ENCODE measurements around the gene PHF23.

PHF23 gene

GRCh38 chr17:7214300-7215135 is 24.7 kb downstream of the PHF23 start:
- Mint-ChIP-seq H3K27ac (peak overlapping the region; percentile 89 to 96 (median 95)), H3K4me1 (peaks cover 70% of the 10 kb centered on the region), H3K36me3 (ENCODE audit: low read depth) (peaks cover 5% of the 10 kb centered on the region), H3K27me3 (ENCODE audit: low read depth) (peaks cover 4% of the 10 kb centered on the region), H3K9me3 (no peaks in the 10 kb centered on the region), H3K4me3 (peak overlapping the region; percentile 86 to 90 (median 89))
- TF ChIP-seq CTCF (IDR thresholded peaks at IDR 0.05; ENCODE audit: unreplicated experiment in 3 of 3), result peak; percentile 49 to 67 (median 54)

- peaks cover 5% of the 10 kb centered on the region for H3K36me3 Mint-ChIP-seq (ENCODE audit: low read depth)
- peaks cover 3% of the 10 kb centered on the region for H3K27me3 Mint-ChIP-seq (ENCODE audit: low read depth)
- H3K4me3 Mint-ChIP-seq, result peak overlapping the region; percentile 86 to 90 (median 89)
- peak overlapping the region; percentile 89 to 96 (median 95) for H3K27ac Mint-ChIP-seq
- H3K4me1 Mint-ChIP-seq, result peaks cover 64% of the 10 kb centered on the region
- TF ChIP-seq CTCF (IDR thresholded peaks at IDR 0.05; ENCODE audit: unreplicated experiment in 3 of 3), result peak; percentile 76 to 80 (median 78)
- H3K9me3 Mint-ChIP-seq, result no peaks in the 10 kb centered on the region
Measured at GRCh38 chr17:7213895-7214299, 25.4 kb downstream of the PHF23 start.

GRCh38 chr17:7211491-7212273 is 27.6 kb downstream of the PHF23 start:
- TF ChIP-seq CTCF (IDR thresholded peaks at IDR 0.05; ENCODE audit: unreplicated experiment in 3 of 3), result no peak
- peaks cover 5% of the 10 kb centered on the region for H3K27me3 Mint-ChIP-seq (ENCODE audit: low read depth)
- peaks cover 64% of the 10 kb centered on the region for H3K4me1 Mint-ChIP-seq
- peaks cover 5% of the 10 kb centered on the region for H3K36me3 Mint-ChIP-seq (ENCODE audit: low read depth)
- H3K27ac Mint-ChIP-seq, result peak overlapping the region; percentile 84 to 88 (median 85)
- H3K4me3 Mint-ChIP-seq, result peak overlapping the region; percentile 75 to 85 (median 79)
- no peaks in the 10 kb centered on the region for H3K9me3 Mint-ChIP-seq

- Mint-ChIP-seq H3K4me1 (peaks cover 61% of the 10 kb centered on the region), H3K4me3 (peak overlapping the region; percentile 65 to 78 (median 72)), H3K27me3 (ENCODE audit: low read depth) (peaks cover 5% of the 10 kb centered on the region), H3K27ac (peak overlapping the region; percentile 84 to 99 (median 95)), H3K9me3 (no peaks in the 10 kb centered on the region), H3K36me3 (ENCODE audit: low read depth) (peaks cover 8% of the 10 kb centered on the region)
- no peak for TF ChIP-seq CTCF (IDR thresholded peaks at IDR 0.05; ENCODE audit: unreplicated experiment in 3 of 3)
Measured at GRCh38 chr17:7208754-7209460, 30.4 kb downstream of the PHF23 start.

- no peak for TF ChIP-seq CTCF (IDR thresholded peaks at IDR 0.05; ENCODE audit: unreplicated experiment in 3 of 3)
- H3K9me3 Mint-ChIP-seq, result no peaks in the 10 kb centered on the region
- H3K36me3 Mint-ChIP-seq (ENCODE audit: low read depth), result peaks cover 7% of the 10 kb centered on the region
- peak overlapping the region; percentile 84 to 99 (median 95) for H3K27ac Mint-ChIP-seq
- peak overlapping the region; percentile 65 to 78 (median 72) for H3K4me3 Mint-ChIP-seq
- peaks cover 5% of the 10 kb centered on the region for H3K27me3 Mint-ChIP-seq (ENCODE audit: low read depth)
- peaks cover 53% of the 10 kb centered on the region for H3K4me1 Mint-ChIP-seq
Measured at GRCh38 chr17:7208027-7208571, 31.2 kb downstream of the PHF23 start.

Measured in nephron (organoid).